ENCODE results near the gene SEC31B. TPM values are rescaled to one million over a fixed set of nuclear protein-coding genes. Genes with fewer than 3 reads are reported as not detected.

SEC31B gene
- total and polyA plus RNA-seq, 2 of the 8 experiments (the other 6 are each of a cell fraction or from before 2014, with no cell fraction given): 4.1 to 5.3 TPM

GRCh38 chr10:100469756-100470155 is 49.9 kb downstream of the SEC31B start:
- Histone ChIP-seq H2BK5ac (ENCODE audit: low read depth, low read length) (no peak overlapping the region), H3K4me3 (ENCODE audit: extremely low read depth in 1 of 4, insufficient read depth in 2 of 4, low read depth in 3 of 4, low read length in 4 of 4) (no peak overlapping the region), H4K5ac (ENCODE audit: insufficient read length, low read depth, low read length) (no peak overlapping the region), H3K79me1 (ENCODE audit: low read depth, low read length) (no peaks in the 10 kb centered on the region), H2BK15ac (ENCODE audit: low read length) (no peak overlapping the region), H4K8ac (ENCODE audit: extremely low read depth, insufficient read depth, low read length) (no peak overlapping the region), H3K27me3 (replicated peaks in 1 of 4; ENCODE audit: control insufficient read depth in 3 of 4, extremely low read depth in 1 of 4, insufficient read depth in 3 of 4, low read length in 3 of 4) (no peaks in the 10 kb centered on the region; a peak in 4 of 7 replicates), H3K36me3 (ENCODE audit: control insufficient read depth in 2 of 4, insufficient read depth in 4 of 4, low read length in 3 of 4) (no peaks in the 10 kb centered on the region), H3K56ac (replicated peaks; ENCODE audit: insufficient read length, low read depth, low read length) (no peak overlapping the region), H2AFZ (ENCODE audit: low read length) (no peak overlapping the region), H3K23me2 (ENCODE audit: low read depth, low read length) (peaks cover 2% of the 10 kb centered on the region; the same call in 1 of the 2 replicates), H3K9ac (replicated peaks in 1 of 4; ENCODE audit: extremely low read depth in 1 of 4, low read depth in 3 of 4, low read length in 3 of 4) (no peak overlapping the region), H3K4me1 (replicated peaks in 1 of 4; ENCODE audit: control insufficient read depth in 3 of 4, insufficient read depth in 4 of 4, low read length in 3 of 4) (no peaks in the 10 kb centered on the region), H3K18ac (ENCODE audit: extremely low read depth, low read length) (no peak overlapping the region), H3K27ac (ENCODE audit: low read depth, low read length) (no peak overlapping the region), H4K20me1 (replicated peaks in 1 of 2; ENCODE audit: control insufficient read depth in 1 of 2, insufficient read depth in 2 of 2, low read length in 2 of 2) (no peaks in the 10 kb centered on the region), H2BK20ac (ENCODE audit: low read length) (no peak overlapping the region), H2BK120ac (replicated peaks; ENCODE audit: low read depth, low read length) (no peak overlapping the region), H4K91ac (replicated peaks; ENCODE audit: insufficient read length, low read length) (no peak overlapping the region), H3K4me2 (ENCODE audit: insufficient read depth in 1 of 2, low read depth in 2 of 2, low read length in 2 of 2) (no peak overlapping the region), H2BK12ac (ENCODE audit: low read depth, low read length) (no peak overlapping the region), H3K4ac (replicated peaks; ENCODE audit: insufficient read length, low read depth, low read length) (no peak overlapping the region), H2AK5ac (ENCODE audit: low read depth, low read length) (no peak overlapping the region), H3K14ac (ENCODE audit: insufficient read length) (no peak overlapping the region), H3K79me2 (ENCODE audit: control insufficient read depth in 1 of 2, insufficient read depth in 2 of 2, low read length in 2 of 2) (no peaks in the 10 kb centered on the region), H3K23ac (ENCODE audit: insufficient read length) (no peak overlapping the region), H3K9me3 (ENCODE audit: insufficient read depth in 2 of 2, low read depth in 1 of 2, low read length in 1 of 2) (no peaks in the 10 kb centered on the region)
- WGBS, 2 experiments (ENCODE audit: extremely low coverage in 1 of 2, insufficient coverage in 1 of 2, insufficient read length in 1 of 2, insufficient replicate concordance in 2 of 2, low coverage in 1 of 2, low lambda C conversion rate in 2 of 2, missing lambda C conversion rate in 1 of 2): 76% methylated on average over 1 of the region's 1 CpG; no CpG with 5 or more reads in 1 of the 2 experiments
- POLR2A ChIA-PET (ENCODE audit: partially characterized antibody): interaction anchor here (1.0 kb wide), 1 partner anchor 22 kb away, joined by 3 read pairs; no protein-coding TSS in a partner anchor
- no peak for DNase-seq (ENCODE audit: low read depth in 1 of 2, low spot score in 2 of 2)
- no peak for FAIRE-seq
- CTCF ChIA-PET (ENCODE audit: partially characterized antibody): interaction anchor here (0.8 to 4.9 kb wide), 7 partner anchors 13 to 122 kb away, joined by 3 to 30 read pairs (median 4); no protein-coding TSS in a partner anchor
- TF ChIP-seq KDM5A (IDR thresholded peaks at IDR 0.05; ENCODE audit: low read length) (no peak), BRCA1 (IDR thresholded peaks at IDR 0.05; ENCODE audit: low read depth, low read length) (no peak), PHF8 (conservative IDR thresholded peaks at IDR 0.05; ENCODE audit: low read depth, low read length) (no peak), CTBP2 (IDR thresholded peaks at IDR 0.05; ENCODE audit: borderline replicate concordance, insufficient read depth, insufficient read length, low read length) (no peak), CEBPB (IDR thresholded peaks at IDR 0.05; ENCODE audit: low read depth, low read length) (no peak), JUN (IDR thresholded peaks at IDR 0.05; ENCODE audit: low read depth, low read length) (no peak), ZNF274 (IDR thresholded peaks at IDR 0.05; ENCODE audit: borderline replicate concordance, extremely low read depth, low read length) (no peak), KDM1A (IDR thresholded peaks at IDR 0.05; ENCODE audit: borderline replicate concordance, low read length) (no peak), SIX5 (IDR thresholded peaks at IDR 0.05; ENCODE audit: low read depth, low read length) (no peak), RFX5 (IDR thresholded peaks at IDR 0.05; ENCODE audit: borderline replicate concordance, low read depth, low read length) (no peak)
- TF ChIP-seq, protein P1, sequence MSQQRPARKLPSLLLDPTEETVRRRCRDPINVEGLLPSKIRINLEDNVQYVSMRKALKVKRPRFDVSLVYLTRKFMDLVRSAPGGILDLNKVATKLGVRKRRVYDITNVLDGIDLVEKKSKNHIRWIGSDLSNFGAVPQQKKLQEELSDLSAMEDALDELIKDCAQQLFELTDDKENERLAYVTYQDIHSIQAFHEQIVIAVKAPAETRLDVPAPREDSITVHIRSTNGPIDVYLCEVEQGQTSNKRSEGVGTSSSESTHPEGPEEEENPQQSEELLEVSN (IDR thresholded peaks at IDR 0.05): no peak

Measured in H1 (cell line).